ENCODE data around the gene FCMR.

The FCMR gene, protein sequence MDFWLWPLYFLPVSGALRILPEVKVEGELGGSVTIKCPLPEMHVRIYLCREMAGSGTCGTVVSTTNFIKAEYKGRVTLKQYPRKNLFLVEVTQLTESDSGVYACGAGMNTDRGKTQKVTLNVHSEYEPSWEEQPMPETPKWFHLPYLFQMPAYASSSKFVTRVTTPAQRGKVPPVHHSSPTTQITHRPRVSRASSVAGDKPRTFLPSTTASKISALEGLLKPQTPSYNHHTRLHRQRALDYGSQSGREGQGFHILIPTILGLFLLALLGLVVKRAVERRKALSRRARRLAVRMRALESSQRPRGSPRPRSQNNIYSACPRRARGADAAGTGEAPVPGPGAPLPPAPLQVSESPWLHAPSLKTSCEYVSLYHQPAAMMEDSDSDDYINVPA

DNA sequence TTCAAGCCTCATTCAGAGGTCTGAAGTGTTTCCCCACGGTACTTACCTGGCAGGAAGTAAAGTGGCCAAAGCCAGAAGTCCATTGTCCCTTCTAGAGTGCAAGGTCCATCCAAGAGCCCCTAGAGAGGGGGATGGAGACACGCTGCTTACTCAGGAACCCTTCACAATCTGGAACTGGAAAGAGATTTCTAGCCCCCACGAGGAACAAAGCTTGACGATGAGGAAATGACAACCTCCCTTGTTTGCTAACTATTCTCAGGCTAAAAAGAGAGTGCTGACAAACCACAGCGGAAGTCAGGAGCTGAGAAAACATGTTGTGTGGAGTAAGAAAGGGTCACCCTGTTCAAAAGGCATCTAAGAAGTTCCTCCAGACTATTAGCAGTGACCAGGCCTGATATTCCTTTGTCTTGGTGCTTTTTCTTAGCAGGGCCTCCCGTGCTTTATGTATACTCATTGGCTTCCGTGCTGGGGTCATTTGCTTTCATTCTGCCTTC is at the start of gene FCMR:
Gene FCMR (minus strand): TSS at position 170 of the 494 bp plus-strand sequence. CDS start 87 bp downstream, at position 83.
- no peak for DNase-seq

DNA sequence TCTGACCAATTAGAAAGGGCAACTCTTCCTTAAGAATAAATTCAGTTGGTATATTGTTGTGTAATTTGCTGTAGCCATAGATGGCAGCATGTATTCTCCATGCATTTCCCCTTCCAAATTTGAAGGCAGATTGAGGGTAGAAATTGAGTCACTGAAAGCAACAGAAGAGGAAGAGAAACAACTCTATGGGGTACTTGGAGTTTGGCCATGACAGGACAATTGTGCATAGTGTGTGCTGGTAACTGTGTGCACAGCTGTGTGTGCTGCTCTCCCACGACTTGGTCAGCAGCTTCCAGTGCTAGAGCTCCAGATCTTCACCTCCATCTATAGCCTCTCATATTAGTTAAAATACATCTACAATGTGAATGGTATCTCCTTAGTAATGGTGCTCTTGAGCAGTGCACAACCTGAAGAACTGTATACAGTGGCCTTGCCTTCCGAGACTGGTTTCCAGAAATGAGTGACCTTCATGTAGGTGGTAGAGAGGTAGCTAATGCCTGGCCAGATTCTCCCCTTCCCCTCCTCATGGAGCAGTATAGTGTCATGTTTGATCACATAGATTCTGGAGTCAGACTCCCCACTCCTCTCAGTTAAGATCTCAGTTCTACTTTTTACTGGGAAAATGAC is 49.4 kb upstream of the FCMR start:
- DNase-seq: no peak

DNA sequence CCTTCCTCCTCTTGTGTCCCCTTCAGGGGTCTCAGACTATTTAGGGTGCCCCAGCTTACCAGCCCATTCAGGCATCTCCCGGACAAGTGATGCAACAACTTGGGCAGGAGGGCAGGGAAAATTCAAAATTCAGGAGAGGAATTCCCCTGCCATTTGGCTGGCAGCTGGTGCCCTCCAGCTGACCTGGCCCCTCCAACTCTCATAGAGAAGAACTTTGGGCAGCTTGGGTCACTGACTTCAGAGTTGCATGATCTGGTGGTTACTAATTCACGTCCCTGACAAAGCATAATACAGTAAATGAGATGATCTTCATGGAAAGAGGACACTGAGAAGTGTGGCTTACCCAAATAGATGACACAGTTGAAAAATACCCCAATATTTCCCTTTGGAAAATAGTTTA is 48.7 kb upstream of the FCMR start, which contains the start of gene FCAMR:
Gene FCAMR (minus strand): TSS at position 15 of the 400 bp plus-strand sequence. CDS start 335 bp downstream, outside the sequence.
- no peak for DNase-seq

DNA sequence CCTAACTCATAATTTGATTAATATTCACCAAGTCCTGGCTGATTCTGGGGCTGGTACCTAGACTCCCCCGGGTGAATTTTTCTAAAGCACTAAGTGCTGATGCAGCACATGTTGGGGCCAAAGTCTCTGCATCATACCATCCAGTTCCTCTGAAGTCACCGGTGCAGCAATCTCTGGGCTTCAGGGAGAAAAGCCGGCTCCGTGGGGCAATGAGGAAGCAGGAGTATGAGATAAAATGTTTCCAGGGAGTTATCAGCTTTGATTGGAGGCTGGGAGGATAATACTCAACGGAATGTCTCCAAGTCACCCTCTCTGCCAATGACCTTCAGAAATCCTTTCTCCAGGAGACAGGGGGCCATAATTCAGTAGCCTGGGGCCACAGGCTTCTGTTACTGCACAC is 47.3 kb upstream of the FCMR start:
- DNase-seq: no peak

DNA sequence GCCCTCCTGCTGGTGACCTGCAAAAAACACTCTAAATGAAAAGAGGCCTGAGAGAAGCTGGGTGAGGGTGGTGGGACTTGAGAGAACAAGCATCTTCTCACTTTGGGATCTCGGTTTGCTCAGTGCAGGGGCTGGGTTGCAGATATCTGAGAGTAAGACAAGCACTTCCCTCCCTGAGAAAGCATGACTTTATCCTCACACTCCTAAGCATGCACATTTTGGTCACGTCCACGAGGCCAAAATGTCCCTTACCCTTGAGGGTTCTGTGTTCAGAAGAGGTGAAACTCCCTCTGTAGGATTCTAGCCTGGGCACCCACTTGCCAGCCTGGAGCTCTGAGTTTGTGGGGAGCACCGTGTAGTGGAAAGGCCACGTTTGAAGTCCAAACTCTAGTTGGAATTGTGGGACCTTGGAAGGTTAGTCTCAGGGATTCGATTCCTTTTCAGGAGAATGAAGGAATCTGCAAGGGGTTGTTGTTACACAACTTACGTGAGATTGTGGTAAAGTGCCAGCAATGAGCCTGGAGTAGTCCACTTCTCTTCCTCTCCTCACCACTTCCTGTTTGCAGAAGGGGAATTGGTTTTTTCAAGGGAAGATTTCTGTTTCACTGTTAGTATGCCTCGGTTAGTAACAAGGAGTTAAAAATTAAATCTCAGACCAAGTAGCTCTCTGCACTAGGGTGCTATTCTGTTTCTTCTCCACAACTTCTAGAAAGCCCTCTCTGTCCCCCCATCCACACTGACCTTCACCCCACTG is 45.5 kb upstream of the FCMR start:
- DNase-seq: no peak

DNA sequence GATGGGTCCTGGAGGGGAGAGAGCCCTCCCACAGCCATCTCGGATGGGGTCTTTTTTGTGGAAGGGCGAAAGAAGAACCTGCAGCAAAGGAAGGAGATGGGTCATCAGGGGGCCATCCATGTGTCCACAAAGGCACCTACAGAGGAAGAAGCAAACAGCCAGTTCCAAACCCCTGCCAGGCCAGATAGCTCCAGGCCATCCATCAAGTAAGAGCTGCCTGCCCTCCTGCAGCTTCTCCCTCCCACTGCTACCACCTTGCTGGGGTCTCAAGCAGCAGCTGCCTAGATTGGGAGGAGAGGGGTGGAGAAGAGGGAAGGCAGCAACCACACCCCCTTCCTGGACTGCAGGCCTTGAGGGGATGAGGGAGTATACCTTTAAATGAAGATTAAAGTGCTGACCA is 44.0 kb upstream of the FCMR start:
- no peak for DNase-seq

DNA sequence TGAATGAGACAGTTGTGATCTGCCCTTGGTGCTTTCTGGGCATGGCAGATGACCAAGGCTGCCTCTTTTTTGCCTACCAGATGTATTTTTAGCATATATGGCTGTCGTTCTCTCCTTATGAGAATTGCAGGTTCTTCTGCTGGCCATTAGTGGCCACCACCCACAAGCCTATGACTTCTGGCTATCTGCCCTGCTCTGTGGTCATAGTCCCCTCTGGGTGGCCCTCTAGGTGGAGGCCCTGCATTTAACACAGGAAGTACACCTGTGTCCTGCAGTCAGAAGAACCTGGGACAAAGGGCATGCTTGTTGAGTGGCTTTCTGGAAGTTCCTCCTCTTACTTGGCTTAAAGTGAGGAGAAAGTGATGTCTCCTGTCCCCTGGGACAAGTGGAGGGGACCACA is 42.0 kb upstream of the FCMR start:
- no peak for DNase-seq

DNA sequence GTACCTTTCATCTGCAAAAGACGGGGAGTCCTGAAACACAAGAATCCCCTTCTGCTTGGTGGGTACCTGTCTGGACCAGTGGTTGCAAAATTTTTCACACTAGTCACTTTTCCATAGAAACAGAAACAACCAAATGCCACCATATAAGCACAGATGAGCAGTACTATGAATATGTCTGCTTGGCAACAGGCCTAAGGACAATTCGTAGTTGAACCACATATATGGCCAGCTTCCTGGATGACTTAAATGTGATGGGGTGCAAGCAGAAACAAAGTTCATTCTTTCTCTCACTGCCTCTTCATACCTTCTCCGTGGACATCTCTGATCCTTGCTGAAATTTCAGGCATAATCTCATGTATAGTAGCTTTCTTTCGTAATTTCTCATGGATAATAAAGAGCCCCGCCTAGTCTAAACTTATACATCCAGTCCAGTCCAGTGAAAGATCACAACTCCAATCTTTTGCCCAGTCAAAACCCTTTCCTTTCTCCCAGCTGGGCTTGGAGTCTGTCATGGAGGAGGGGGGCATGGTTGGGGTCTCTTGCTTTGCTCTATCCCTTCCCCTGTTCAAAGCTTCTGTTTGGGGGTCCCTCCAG is 41.5 kb upstream of the FCMR start:
- no peak for DNase-seq

DNA sequence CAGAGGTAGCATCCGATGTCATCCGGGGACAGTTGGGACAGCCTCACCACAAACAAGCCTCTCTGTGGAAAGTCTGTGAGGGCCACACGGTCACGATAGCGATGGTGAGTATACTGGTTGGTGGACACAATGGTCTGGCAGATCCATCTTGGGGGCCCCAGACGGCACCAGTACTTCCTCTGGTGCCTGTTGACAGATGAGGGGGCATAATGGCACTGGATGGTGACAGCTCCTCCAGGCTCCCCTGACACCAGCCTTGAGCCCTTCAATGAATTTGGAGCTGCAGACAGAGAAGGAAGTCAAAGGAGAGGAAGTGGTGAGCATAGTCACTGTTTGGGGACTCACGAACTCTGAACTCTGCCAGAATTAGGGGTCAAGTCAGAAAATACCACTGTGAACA is 40.5 kb upstream of the FCMR start:
- DNase-seq: no peak

DNA sequence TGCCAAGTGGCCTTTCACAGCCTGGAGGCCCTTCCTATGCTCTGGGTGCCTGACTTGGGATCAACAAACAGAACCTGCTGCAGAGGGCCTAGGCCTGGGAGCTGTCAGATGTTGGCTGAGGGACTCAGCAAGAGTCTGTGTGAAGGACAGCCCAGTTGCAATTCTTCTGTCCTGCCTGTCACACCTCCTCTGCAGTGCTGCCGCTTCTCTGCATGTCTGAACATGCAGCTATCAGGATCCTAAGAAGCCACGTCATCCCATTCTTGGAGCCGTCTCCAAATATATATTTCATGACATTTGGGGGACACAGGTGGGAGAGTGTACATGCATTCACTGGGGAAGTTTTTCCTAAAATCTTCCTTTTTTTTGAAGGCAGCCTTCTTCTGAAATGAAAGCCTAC is 39.9 kb upstream of the FCMR start:
- no peak for DNase-seq

DNA sequence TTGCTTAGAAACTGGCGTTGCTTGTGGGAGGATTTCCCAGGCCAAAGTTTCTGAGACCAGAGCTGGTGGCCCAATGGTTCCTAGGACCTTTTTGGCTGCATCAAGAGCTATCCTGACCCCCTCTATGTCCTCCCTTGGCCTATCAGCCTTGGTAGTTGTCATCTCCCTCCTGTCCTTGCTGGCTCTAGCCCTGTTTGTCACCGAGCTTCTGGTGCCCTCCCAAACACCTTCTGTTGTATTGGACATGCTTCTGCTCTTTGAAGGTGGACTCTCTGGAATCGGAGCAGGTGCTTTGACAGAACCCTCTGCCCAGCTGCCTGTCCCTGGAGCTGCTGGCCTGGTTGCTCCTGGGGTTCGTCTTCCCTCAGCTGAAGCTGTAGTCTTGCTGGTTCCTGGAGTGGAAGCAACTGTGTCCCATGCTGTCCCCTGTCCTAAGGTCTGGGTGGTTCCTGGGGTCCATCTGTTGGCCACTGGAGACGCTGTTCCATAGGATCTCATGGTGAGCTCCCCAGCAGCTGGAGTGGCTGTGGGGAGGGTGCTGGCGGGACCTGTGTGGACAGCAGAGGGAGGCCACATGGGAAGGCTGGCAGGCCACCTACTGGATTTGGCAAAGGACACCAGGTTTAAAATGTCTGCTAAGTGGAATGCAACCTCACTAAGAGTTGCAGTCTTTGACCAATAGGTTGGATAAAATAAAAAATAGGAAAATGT is 39.1 kb upstream of the FCMR start:
- DNase-seq: no peak

DNA sequence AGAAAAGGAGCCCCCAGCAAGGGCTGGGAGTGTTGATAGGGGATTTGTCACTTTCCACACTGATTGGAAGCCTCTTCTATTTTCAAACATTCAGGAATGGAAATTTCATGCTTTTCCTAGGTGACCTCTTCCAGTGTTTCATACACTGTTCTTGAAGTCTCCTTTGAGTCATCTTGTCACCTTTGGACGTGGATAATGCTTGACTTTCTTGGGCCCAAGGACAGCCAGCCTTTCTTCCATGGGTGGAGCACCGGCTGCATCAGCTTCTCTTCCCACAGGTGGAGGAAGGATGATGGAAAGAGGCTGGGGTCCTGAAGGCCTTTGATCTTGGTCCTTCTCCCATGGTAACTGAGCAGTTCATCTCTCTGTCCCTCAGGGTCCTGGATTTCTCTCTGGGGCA is 36.4 kb upstream of the FCMR start:
- no peak for DNase-seq

DNA sequence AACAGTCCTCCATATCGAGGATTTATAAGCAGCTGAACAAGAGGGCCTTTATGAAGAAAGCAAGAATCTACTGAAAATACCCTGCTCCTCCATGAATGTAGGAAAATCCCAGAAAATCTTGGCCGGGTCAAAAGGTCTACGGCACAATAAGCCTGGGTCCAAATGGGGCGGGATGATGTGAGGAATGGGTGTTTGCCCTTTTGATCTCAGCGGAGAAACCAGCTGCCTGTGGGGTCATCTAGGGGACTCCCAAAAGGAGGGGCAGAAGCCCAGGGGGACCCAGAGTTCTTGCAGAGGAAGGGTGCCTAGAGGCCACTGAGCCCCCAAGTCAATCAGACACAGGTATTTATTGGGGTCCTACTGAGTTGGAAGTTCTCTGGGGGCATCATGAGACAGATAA is 35.9 kb upstream of the FCMR start:
- DNase-seq: no peak

DNA sequence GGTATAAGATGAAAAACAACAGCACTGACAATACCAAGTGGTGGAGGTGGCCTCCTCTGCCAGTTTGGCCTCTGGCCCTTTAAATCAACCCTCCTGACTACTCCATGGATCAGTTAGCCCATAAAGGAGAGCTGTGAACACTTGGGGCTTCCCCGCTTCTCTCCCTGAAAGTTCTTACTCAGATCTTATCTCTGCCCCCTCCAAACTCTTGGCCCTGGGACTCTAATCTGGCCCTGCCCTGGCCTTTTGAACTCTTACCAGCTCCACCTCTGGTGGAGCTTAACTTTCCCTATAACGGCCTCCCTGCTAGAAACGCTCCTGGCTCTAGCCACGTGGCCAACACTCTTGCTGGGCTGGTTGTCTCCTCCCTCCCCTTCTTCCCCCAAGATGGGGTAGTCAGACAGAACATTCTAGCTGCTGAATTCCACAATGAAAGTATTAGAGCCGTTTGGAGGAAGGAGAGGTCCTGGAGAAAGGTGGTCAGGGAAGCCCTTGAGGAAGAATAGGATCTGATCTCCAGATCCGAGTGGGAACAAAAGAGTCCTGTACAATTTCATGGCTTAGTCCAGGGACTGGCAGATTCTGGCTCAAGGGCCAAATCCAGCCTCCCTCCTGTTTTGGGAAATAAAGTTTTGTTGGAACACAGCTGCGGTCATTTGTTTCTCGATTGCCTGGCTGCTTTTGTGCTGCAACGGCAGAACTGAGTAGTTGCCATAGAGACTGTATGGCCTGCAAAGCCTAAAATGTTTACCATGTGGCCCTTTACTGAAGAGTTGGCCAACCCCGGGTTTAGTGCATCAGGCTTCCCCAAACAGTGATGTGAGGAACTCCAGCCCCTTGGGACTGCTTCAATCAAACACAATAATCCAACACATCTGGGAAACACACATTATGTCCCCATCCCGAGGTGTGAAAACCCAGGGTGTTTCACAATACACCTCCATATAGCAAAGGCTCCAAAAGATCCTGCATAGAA is 34.0 kb upstream of the FCMR start:
- DNase-seq: no peak

DNA sequence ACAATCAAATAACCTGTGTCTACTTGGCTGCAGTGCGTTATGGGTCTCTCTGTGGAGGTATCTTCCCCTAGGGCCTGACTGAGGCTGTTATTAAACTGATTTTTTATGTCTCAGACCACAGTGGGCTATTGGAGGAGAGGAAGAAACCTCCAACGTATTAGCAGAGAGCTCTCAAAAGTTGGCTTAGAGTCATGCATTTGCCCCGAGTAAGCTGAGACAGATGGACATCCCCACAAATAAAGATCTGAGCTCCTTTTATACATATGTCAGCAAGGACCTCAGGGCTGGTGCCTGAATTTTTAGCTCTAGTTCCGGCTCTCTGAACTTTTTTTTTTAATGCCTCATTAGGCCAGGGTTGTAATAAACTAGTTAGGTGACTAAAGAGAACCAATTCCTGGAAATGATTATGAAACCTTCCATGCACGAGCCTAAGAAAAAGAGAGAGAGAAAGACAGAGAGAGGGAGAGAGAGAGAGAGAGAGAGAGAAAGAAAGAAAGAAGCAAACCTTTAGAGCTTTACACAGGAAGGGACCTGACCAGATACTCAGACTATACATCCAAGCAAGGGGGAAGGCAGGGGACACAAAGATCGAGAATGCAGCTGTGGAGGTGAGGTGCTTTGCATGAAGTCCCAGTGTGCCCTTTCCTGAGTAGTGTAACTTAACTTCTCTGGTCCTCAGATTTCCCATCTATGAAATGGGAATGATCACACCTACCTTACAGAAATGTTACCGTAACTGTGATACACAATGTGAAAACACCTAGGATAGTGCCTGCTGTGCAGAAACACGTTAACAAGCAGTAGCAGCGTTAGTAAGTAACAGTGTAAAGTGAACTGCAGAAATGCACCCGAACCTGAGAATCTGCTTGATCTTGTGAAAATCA is 33.0 kb upstream of the FCMR start:
- no peak for DNase-seq

DNA sequence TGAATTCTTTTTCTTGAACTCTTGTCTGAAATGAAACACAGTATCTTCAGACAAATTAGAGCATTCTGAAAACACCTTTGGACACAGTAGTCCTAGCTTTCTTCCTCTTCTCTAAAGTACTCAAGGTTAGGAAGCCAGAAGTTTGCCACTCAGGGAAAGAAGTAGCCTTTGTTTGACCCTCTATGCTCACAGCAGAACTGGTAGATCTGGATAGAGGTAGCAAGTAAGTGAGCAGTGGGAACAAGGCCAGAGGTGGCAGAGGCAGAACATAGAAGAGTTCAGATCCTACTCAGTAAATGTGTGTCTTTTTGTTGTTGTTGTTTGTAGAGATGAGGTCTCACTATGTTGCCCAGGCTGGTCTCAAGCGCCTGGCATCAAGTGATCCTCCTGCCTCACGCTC is 31.9 kb upstream of the FCMR start:
- no peak for DNase-seq

DNA sequence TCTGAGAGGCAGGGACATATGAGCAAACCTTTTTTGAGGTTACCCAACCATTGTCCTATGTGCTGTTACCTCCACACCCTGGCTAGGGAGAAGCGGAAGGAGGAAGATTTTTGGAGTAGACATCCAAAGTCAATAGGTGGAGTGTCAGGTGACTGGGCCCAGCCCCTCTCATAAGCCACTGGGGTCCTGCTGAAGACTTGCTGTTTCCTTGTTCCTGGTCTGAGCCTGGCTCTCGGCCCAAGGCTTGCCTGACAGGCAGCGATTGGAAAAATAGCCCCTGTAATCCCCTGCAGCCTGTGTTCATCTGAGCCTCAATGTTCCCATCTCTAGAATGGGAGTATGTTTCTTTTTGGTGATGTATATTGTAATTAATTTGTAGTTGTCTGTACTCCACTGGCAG is 31.4 kb upstream of the FCMR start:
- no peak for DNase-seq

DNA sequence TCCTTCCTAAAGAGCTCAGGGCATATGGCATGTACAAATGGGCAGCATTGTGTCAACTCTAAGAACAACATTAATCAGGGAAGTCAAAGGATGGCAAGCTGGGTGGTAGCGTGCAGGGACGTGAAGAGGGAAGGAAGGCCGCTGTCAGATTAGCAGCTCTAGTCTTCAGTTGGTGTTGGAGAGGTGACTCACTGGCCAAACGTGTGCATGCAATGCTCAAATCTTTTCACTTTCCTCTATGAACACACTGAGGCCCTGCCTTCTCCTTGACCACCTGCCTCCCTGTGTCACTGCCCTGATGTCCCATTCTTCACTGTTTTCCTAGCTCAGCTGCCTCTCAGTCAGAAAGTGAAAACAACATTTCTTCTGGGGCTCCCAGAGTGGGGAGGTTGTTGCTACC is 30.4 kb upstream of the FCMR start:
- no peak for DNase-seq

DNA sequence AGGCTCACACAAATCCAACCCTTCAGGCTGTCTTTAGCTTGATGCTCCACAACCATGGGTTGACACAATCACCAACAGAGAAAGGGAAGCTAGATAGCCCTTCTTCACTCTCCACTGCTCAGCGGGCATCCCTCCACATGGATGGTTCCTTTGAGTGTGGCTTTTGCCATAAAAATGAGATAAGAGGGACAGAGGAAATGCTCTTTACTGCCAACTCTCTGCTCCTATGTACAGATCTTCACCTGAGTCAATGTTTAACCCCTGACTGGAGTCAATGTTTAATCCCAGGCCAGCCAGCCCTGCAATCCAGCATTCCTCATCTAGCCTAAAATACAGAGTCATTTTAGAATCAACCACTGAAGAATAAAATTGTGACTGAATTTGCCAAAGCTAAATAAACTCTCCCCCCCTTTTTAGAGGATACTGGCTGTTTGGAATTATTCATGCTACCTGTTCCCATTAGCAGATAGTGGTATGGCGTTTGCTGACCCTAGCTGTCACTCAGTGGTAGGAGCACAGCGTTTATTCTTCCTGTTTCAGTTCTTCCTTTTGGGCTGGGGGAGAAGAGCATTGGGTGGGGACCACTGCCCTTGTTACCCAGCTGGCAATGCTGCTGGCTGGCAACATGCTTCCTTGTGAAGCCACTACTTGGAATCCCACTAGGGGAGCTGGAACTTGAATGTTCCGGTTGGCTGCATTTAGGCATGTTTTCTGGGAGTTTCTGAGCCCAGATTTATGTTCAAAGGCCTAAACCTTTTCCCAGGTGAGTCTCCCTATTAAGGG is 29.8 kb upstream of the FCMR start:
- no peak for DNase-seq

All from activated effector memory CD4-positive, alpha-beta T cell treated with anti-CD3 and anti-CD28 coated beads, Interleukin-2, amount 50 U/mL, for 16 hours (primary cell).